Skeletal muscle tissue (tissue), 4 donors: Measurements from ENCODE around the gene STMND1. TPM values are rescaled to one million over a fixed set of nuclear protein-coding genes. Genes with fewer than 3 reads are reported as not detected.

Experiments
- H3K27ac ChIP-seq: one replicate; pipeline ENCODE4 v1.7.0; 2013; ENCODE audit warnings: mild to moderate bottlenecking, low read depth, low read length, inconsistent platforms
- H3K27me3 ChIP-seq, 3 donors: one replicate each; pipeline ENCODE4 v1.7.0; 2013; ENCODE audit warnings: low read length in 3 of 3; ENCODE audit not compliant: control insufficient read depth in 3 of 3, insufficient read depth in 3 of 3
- H3K36me3 ChIP-seq, 3 donors: one replicate each; pipeline ENCODE4 v1.7.0; 2013; ENCODE audit warnings: low read length in 3 of 3; ENCODE audit not compliant: control insufficient read depth in 3 of 3, insufficient read depth in 3 of 3
- H3K4me1 ChIP-seq, 3 donors: one replicate each; pipeline ENCODE4 v1.7.0; 2013; ENCODE audit warnings: low read length in 3 of 3, mild to moderate bottlenecking in 3 of 3; ENCODE audit not compliant: control insufficient read depth in 3 of 3, insufficient read depth in 3 of 3
- H3K4me3 ChIP-seq, 3 donors: one replicate each; pipeline ENCODE4 v1.7.0; 2013; ENCODE audit warnings: low read length in 3 of 3
- H3K9ac ChIP-seq, 3 donors: one replicate each; pipeline ENCODE4 v1.7.0; 2013; ENCODE audit warnings: low read length in 3 of 3, mild to moderate bottlenecking in 3 of 3, moderate library complexity in 2 of 3, low read depth in 1 of 3
- H3K9me3 ChIP-seq, 3 donors: one replicate each; pipeline ENCODE4 v1.7.0; 2013; ENCODE audit warnings: low read length in 3 of 3; ENCODE audit not compliant: control insufficient read depth in 3 of 3
- total RNA-seq: library from RNA; depleted of rRNA; stranded (reverse); fragments of >200 nt; gene quantifications from one replicate; pipeline ENCODE4 v1.2.3, GENCODE V29; 2014
- donor health status: Osteomylitis.

STMND1 gene
- total RNA-seq, 1 donor from 2014 or later = not detected

- Histone ChIP-seq H3K4me3 (peak overlapping the region in 2 of 3 donors; percentile 22 to 41), H3K4me1 (peaks cover 13 to 22% (median 18%) of the 10 kb centered on the region in 3 donors), H3K9me3 (no peaks in the 10 kb centered on the region), H3K27ac (peak overlapping the region; percentile 93), H3K27me3 (no peaks in the 10 kb centered on the region), H3K9ac (peak overlapping the region; percentile 50 to 76 (median 54)), H3K36me3 (no peaks in the 10 kb centered on the region)
Observed at GRCh38 chr6:17169711-17170110, 67.9 kb downstream of the STMND1 start.

- no peak overlapping the region for H3K4me3 ChIP-seq
- no peak overlapping the region for H3K27ac ChIP-seq
- H3K9ac ChIP-seq = no peak overlapping the region
- no peaks in the 10 kb centered on the region for H3K27me3 ChIP-seq
- peaks cover 13 to 22% (median 18%) of the 10 kb centered on the region in 3 donors for H3K4me1 ChIP-seq
- H3K9me3 ChIP-seq = no peaks in the 10 kb centered on the region
- no peaks in the 10 kb centered on the region for H3K36me3 ChIP-seq
Observed at GRCh38 chr6:17172836-17173470, 71.1 kb downstream of the STMND1 start.

GRCh38 chr6:17178326-17178725 lies 76.5 kb downstream of the STMND1 start:
- Histone ChIP-seq H3K9ac (no peak overlapping the region), H3K27me3 (no peaks in the 10 kb centered on the region), H3K4me3 (no peak overlapping the region), H3K4me1 (no peaks in the 10 kb centered on the region), H3K36me3 (no peaks in the 10 kb centered on the region), H3K9me3 (no peaks in the 10 kb centered on the region), H3K27ac (no peak overlapping the region)

- H3K9ac ChIP-seq = no peak overlapping the region
- H3K36me3 ChIP-seq = no peaks in the 10 kb centered on the region
- no peaks in the 10 kb centered on the region for H3K4me1 ChIP-seq
- H3K9me3 ChIP-seq = no peaks in the 10 kb centered on the region
- no peak overlapping the region for H3K4me3 ChIP-seq
- no peak overlapping the region for H3K27ac ChIP-seq
- H3K27me3 ChIP-seq = no peaks in the 10 kb centered on the region
Observed at GRCh38 chr6:17178754-17179529, 77.1 kb downstream of the STMND1 start.

GRCh38 chr6:17179530-17180073 lies 77.8 kb downstream of the STMND1 start:
- Histone ChIP-seq H3K27me3 (no peaks in the 10 kb centered on the region), H3K4me3 (no peak overlapping the region), H3K9me3 (no peaks in the 10 kb centered on the region), H3K9ac (no peak overlapping the region), H3K36me3 (no peaks in the 10 kb centered on the region), H3K27ac (no peak overlapping the region), H3K4me1 (no peaks in the 10 kb centered on the region)

Other genes with a start within 250 kb of the STMND1 start
- 116 TPM for gene RBM24, start 179.3 kb downstream of the STMND1 start, total RNA-seq